DOHH2 (cell line): ENCODE measurements around the gene FAM210A.

Experiments
- H3F3A ChIP-seq: fragments of 200-600 bp; sonication (generic), shearing (Covaris generic); 2 replicates; pipeline ENCODE4 v1.6.0; 2016; ENCODE audit warnings: antibody characterized with exemption, mild to moderate bottlenecking; ENCODE audit not compliant: control insufficient read depth, insufficient read depth
- H3K27ac ChIP-seq: fragments of 200-600 bp; sonication (generic); 2 replicates; pipeline ENCODE4 v1.5.1; 2014; ENCODE audit warnings: low read depth, mild to moderate bottlenecking, low read length, moderate library complexity
- H3K27me3 ChIP-seq: fragments of 200-600 bp; sonication (generic); 2 replicates; pipeline ENCODE4 v1.6.1; 2014; ENCODE audit warnings: mild to moderate bottlenecking, low read length, mixed read lengths; ENCODE audit not compliant: control insufficient read depth
- H3K36me3 ChIP-seq: fragments of 200-600 bp; sonication (generic); 2 replicates; pipeline ENCODE4 v1.6.1; 2014; ENCODE audit warnings: mild to moderate bottlenecking, low read length, moderate library complexity, mixed read lengths; ENCODE audit not compliant: control insufficient read depth
- H3K4me1 ChIP-seq: fragments of 200-600 bp; sonication (generic); 2 replicates; pipeline ENCODE4 v1.6.1; 2014; ENCODE audit warnings: mild to moderate bottlenecking, low read length, mixed read lengths; ENCODE audit not compliant: control insufficient read depth
- H3K4me2 ChIP-seq: fragments of 200-600 bp; sonication (generic); 2 replicates; pipeline ENCODE4 v1.6.0; 2014; ENCODE audit warnings: mild to moderate bottlenecking, low read length, moderate library complexity
- H3K4me3 ChIP-seq: fragments of 200-600 bp; sonication (generic); 2 replicates; pipeline ENCODE4 v1.5.1; 2014; ENCODE audit warnings: mild to moderate bottlenecking, low read length, mixed read lengths
- H3K79me2 ChIP-seq: fragments of 200-600 bp; sonication (generic); 2 replicates; pipeline ENCODE4 v1.6.1; 2014; ENCODE audit warnings: mild to moderate bottlenecking, low read length, mixed read lengths; ENCODE audit not compliant: control insufficient read depth
- H3K9me2 ChIP-seq: fragments of 200-600 bp; sonication (generic); replicated peaks from 2 replicates; pipeline ENCODE4 v1.6.1; 2014; ENCODE audit warnings: mild to moderate bottlenecking, low read length, mixed read lengths; ENCODE audit not compliant: control insufficient read depth
- H3K9me3 ChIP-seq: fragments of 200-600 bp; sonication (generic); 2 replicates; pipeline ENCODE4 v1.6.1; 2014; ENCODE audit warnings: antibody characterized with exemption, low read length, mixed read lengths; ENCODE audit not compliant: control insufficient read depth, insufficient read depth
- H4K20me1 ChIP-seq: fragments of 200-600 bp; sonication (generic); 2 replicates; pipeline ENCODE4 v1.6.0; 2014; ENCODE audit warnings: low read depth, mild to moderate bottlenecking, antibody characterized with exemption, low read length, moderate library complexity; ENCODE audit not compliant: control insufficient read depth, insufficient read depth
- CTCF ChIP-seq: fragments of 200-600 bp; sonication (generic); IDR thresholded peaks from one replicate; pipeline ENCODE4 v1.5.1; 2014; ENCODE audit warnings: antibody characterized with exemption, mild to moderate bottlenecking, low read depth, low read length; ENCODE audit not compliant: poor library complexity, severe bottlenecking
- EZH2phosphoT487 ChIP-seq: fragments of 200-600 bp; sonication (generic); IDR thresholded peaks from 2 replicates; pipeline ENCODE4 v1.6.1; 2017; ENCODE audit warnings: borderline replicate concordance, mild to moderate bottlenecking, antibody characterized with exemption, low read length, moderate library complexity, mixed read lengths

Gene FAM210A

GRCh38 chr18:13627639-13628038 is 98.7 kb downstream of the FAM210A start:
- no peak overlapping the region for H3K27ac ChIP-seq
- no peaks in the 10 kb centered on the region for H3K9me2 ChIP-seq
- no peaks in the 10 kb centered on the region for H4K20me1 ChIP-seq
- H3K4me2 ChIP-seq: no peak overlapping the region
- TF ChIP-seq EZH2phosphoT487: no peak
- TF ChIP-seq CTCF: no peak
- peaks cover 41% of the 10 kb centered on the region for H3K79me2 ChIP-seq
- H3K4me3 ChIP-seq: no peak overlapping the region
- H3K36me3 ChIP-seq: peaks cover 29% of the 10 kb centered on the region
- peaks cover 22% of the 10 kb centered on the region for H3K4me1 ChIP-seq
- peaks cover 8% of the 10 kb centered on the region; the same call in 1 of the 2 replicates for H3K9me3 ChIP-seq
- H3F3A ChIP-seq: no peaks in the 10 kb centered on the region
- H3K27me3 ChIP-seq: no peaks in the 10 kb centered on the region

- Histone ChIP-seq H3K36me3 (peaks cover 23% of the 10 kb centered on the region), H3K9me3 (no peaks in the 10 kb centered on the region), H3K9me2 (no peaks in the 10 kb centered on the region), H3K79me2 (peaks cover 34% of the 10 kb centered on the region), H3K4me3 (no peak overlapping the region), H3F3A (no peaks in the 10 kb centered on the region), H4K20me1 (no peaks in the 10 kb centered on the region), H3K27me3 (no peaks in the 10 kb centered on the region), H3K4me1 (peaks cover 22% of the 10 kb centered on the region), H3K27ac (no peak overlapping the region), H3K4me2 (no peak overlapping the region)
- TF ChIP-seq EZH2phosphoT487 (no peak), CTCF (no peak)
Observed at GRCh38 chr18:13626544-13626908, 99.8 kb downstream of the FAM210A start.

- Histone ChIP-seq H3K79me2 (peaks cover 31% of the 10 kb centered on the region), H3K27ac (no peak overlapping the region), H3K4me2 (no peak overlapping the region), H3K4me3 (no peak overlapping the region), H4K20me1 (no peaks in the 10 kb centered on the region), H3K9me3 (no peaks in the 10 kb centered on the region), H3F3A (no peaks in the 10 kb centered on the region), H3K36me3 (peaks cover 19% of the 10 kb centered on the region), H3K9me2 (no peaks in the 10 kb centered on the region), H3K4me1 (peaks cover 22% of the 10 kb centered on the region), H3K27me3 (no peaks in the 10 kb centered on the region)
- TF ChIP-seq CTCF: no peak
- no peak for TF ChIP-seq EZH2phosphoT487
Observed at GRCh38 chr18:13625843-13626543, 100.4 kb downstream of the FAM210A start.
